Activated CD4-positive, alpha-beta memory T cell treated with anti-CD3 and anti-CD28 coated beads, Interleukin-2, amount 10 ng/mL, durations not matched to agents 7 days and 5 days (primary cell): Measurements from ENCODE around the gene SLC12A5. TPM values are rescaled to one million over a fixed set of nuclear protein-coding genes. Genes with fewer than 3 reads are reported as not detected.

ENCODE experiments used
- CTCF ChIA-PET: fragments of 350-600 bp; sonication (Branson Sonifier 250); formaldehyde crosslinking; loops from one replicate; lab custom pipeline; 2021; ENCODE audit warnings: antibody characterized with exemption, inconsistent platforms; lab: Charles Lee
- POLR2A ChIA-PET: fragments of 350-600 bp; sonication (Branson Sonifier 250); formaldehyde crosslinking; loops from one replicate; lab custom pipeline; 2021; ENCODE audit warnings: antibody characterized with exemption; lab: Charles Lee
- DNase-seq: peaks from one replicate; pipeline ENCODE4 v3.0.0-alpha.2; 2020
- H3K27ac Mint-ChIP-seq: one replicate; pipeline ENCODE4 v1.8.0; 2021; ENCODE audit warnings: mild to moderate bottlenecking, mixed read lengths
- H3K27me3 Mint-ChIP-seq: one replicate; pipeline ENCODE4 v1.8.0; 2021; ENCODE audit warnings: mixed read lengths
- H3K36me3 Mint-ChIP-seq: one replicate; pipeline ENCODE4 v1.8.0; 2021; ENCODE audit warnings: low read depth, mixed read lengths
- H3K4me1 Mint-ChIP-seq: one replicate; pipeline ENCODE4 v1.8.0; 2021; ENCODE audit warnings: mixed read lengths
- H3K4me3 Mint-ChIP-seq: one replicate; pipeline ENCODE4 v1.8.0; 2021; ENCODE audit warnings: mild to moderate bottlenecking, mixed read lengths
- H3K9me3 Mint-ChIP-seq: one replicate; pipeline ENCODE4 v1.8.0; 2021; ENCODE audit warnings: mixed read lengths
- total RNA-seq, 2 experiments: library from RNA; stranded (reverse); gene quantifications; one replicate each; pipeline ENCODE4 v1.2.3, GENCODE V29; 2021

Gene SLC12A5
- total RNA-seq, 2 experiments from 2014 or later: 0.53 TPM; not detected in 1

GRCh38 chr20:46062621-46063020 is 33.6 kb downstream of the SLC12A5 start:
- no peak for DNase-seq
- no peaks in the 10 kb centered on the region for H3K9me3 Mint-ChIP-seq
- H3K27ac Mint-ChIP-seq: no peak overlapping the region
- ChIA-PET CTCF (interaction anchor here (2.6 kb wide), 1 partner anchor 26 kb away, joined by 9 read pairs; no protein-coding TSS in a partner anchor), POLR2A (interaction anchor here (1.2 kb wide), 1 partner anchor 26 kb away, joined by 4 read pairs; no protein-coding TSS in a partner anchor)
- H3K27me3 Mint-ChIP-seq: peaks cover 11% of the 10 kb centered on the region
- peaks cover 77% of the 10 kb centered on the region for H3K36me3 Mint-ChIP-seq
- peaks cover 59% of the 10 kb centered on the region for H3K4me1 Mint-ChIP-seq
- no peak overlapping the region for H3K4me3 Mint-ChIP-seq

DNA sequence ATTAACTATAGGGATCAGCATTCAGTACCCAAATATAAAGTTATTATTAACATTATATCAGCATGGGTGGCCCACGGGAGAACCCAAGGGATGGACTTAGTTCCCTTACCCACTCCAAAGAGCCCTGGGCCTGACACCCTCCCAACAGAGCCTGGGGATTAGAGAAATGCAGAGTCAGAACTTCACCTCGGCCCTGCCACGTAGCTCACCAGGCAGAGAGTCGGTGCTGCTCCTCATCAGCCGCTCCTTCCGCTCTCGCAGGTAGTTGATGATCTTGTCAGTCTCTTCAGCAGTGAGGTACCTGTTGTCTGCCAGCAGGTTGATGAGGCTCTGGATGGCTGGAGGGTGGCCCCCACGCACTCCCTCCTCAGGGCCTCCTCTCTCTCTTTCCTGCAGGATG is 34.1 kb downstream of the SLC12A5 start:
- POLR2A ChIA-PET: interaction anchor here (1.2 kb wide), 1 partner anchor 26 kb away, joined by 4 read pairs; no protein-coding TSS in a partner anchor
- peaks cover 77% of the 10 kb centered on the region for H3K36me3 Mint-ChIP-seq
- H3K9me3 Mint-ChIP-seq: no peaks in the 10 kb centered on the region
- CTCF ChIA-PET: no interaction called here
- H3K4me3 Mint-ChIP-seq: peak overlapping the region; percentile 2
- peak overlapping the region; percentile 65 for H3K27ac Mint-ChIP-seq
- peaks cover 57% of the 10 kb centered on the region for H3K4me1 Mint-ChIP-seq
- DNase-seq: no peak
- peaks cover 8% of the 10 kb centered on the region for H3K27me3 Mint-ChIP-seq

GRCh38 chr20:46063652-46064054 is 34.6 kb downstream of the SLC12A5 start:
- peaks cover 54% of the 10 kb centered on the region for H3K4me1 Mint-ChIP-seq
- DNase-seq: no peak
- POLR2A ChIA-PET: interaction anchor here (1.2 kb wide), 1 partner anchor 25 kb away, joined by 4 read pairs; no protein-coding TSS in a partner anchor
- peaks cover 5% of the 10 kb centered on the region for H3K27me3 Mint-ChIP-seq
- peak overlapping the region; percentile 65 for H3K27ac Mint-ChIP-seq
- CTCF ChIA-PET: no interaction called here
- H3K36me3 Mint-ChIP-seq: peaks cover 80% of the 10 kb centered on the region
- H3K4me3 Mint-ChIP-seq: peak overlapping the region; percentile 2
- no peaks in the 10 kb centered on the region for H3K9me3 Mint-ChIP-seq

GRCh38 chr20:46065006-46065405 is 36.0 kb downstream of the SLC12A5 start:
- ChIA-PET CTCF (interaction anchor here (1.2 kb wide), 1 partner anchor 20 kb away, joined by 3 read pairs; no protein-coding TSS in a partner anchor), POLR2A (no interaction called here)
- Mint-ChIP-seq H3K4me1 (peaks cover 40% of the 10 kb centered on the region), H3K9me3 (no peaks in the 10 kb centered on the region), H3K36me3 (peaks cover 80% of the 10 kb centered on the region), H3K4me3 (no peak overlapping the region), H3K27ac (no peak overlapping the region), H3K27me3 (no peaks in the 10 kb centered on the region)
- no peak for DNase-seq

DNA sequence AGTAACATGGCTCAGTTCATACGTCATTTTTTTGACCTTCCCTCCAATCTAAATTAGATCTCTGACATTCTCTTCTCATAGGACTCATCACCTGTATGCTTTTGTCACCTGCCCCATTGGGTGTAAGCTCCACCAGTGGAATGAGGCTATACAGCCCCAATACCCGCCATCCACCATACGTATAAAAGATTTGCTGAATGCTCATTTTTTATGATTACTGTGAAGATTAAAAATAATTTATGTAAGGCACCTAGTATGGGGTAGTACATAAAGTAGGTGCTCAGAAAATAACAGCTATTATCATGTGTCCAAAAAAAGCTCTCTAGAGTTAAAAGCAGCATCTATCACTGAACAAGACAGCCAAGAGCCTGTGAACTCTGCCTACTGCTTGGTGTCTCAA is 36.7 kb downstream of the SLC12A5 start:
- H3K4me1 Mint-ChIP-seq: peaks cover 33% of the 10 kb centered on the region
- no peaks in the 10 kb centered on the region for H3K27me3 Mint-ChIP-seq
- H3K4me3 Mint-ChIP-seq: no peak overlapping the region
- no peak for DNase-seq
- no peak overlapping the region for H3K27ac Mint-ChIP-seq
- no peaks in the 10 kb centered on the region for H3K9me3 Mint-ChIP-seq
- CTCF ChIA-PET: interaction anchor here (0.6 to 1.2 kb wide), 2 partner anchors 19 to 226 kb away, joined by 3 read pairs; no protein-coding TSS in a partner anchor
- POLR2A ChIA-PET: interaction anchor here (0.5 to 0.6 kb wide), 2 partner anchors 23 to 1095 kb away, joined by 3 read pairs; no protein-coding TSS in a partner anchor
- peaks cover 73% of the 10 kb centered on the region for H3K36me3 Mint-ChIP-seq

DNA sequence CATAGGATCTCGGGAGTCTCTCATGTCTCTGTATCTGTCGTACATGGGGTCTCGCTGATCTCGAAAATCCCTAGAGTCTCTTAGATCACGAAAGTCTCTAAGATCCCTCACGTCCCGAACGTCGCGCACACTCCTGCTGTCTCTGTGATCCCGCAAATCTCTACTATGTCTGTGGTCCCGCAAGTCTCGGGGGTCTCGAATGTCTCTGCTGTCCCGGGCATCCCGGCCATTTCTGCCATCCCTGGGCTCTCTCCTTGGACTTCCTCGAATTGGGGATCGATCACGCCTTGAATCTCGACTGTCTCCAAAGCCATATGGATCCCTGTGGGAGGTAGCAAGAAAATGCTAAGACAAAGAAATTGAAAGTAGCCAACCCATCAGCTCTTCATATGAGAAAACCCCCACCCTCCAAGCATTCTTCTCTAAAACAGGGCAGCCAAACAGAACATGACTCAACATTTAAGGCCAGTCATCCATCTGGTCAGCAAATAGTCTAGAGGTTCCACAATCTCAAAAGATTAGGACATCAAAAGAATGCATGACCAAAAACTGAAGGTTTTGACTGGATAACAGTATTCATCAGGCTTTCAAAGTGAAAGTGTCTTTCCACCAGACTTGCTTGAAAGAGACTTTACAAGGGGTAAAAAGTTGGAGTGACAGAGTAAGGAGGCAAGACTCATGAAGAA is 41.3 kb downstream of the SLC12A5 start:
- POLR2A ChIA-PET: no interaction called here
- Mint-ChIP-seq H3K4me3 (no peak overlapping the region), H3K36me3 (peaks cover 38% of the 10 kb centered on the region), H3K27ac (no peak overlapping the region), H3K4me1 (peaks cover 4% of the 10 kb centered on the region), H3K27me3 (no peaks in the 10 kb centered on the region), H3K9me3 (no peaks in the 10 kb centered on the region)
- CTCF ChIA-PET: no interaction called here
- no peak for DNase-seq

GRCh38 chr20:46071573-46071972 is 42.6 kb downstream of the SLC12A5 start:
- CTCF ChIA-PET: no interaction called here
- Mint-ChIP-seq H3K4me1 (peaks cover 4% of the 10 kb centered on the region), H3K27me3 (no peaks in the 10 kb centered on the region), H3K9me3 (no peaks in the 10 kb centered on the region), H3K36me3 (peaks cover 34% of the 10 kb centered on the region), H3K27ac (no peak overlapping the region), H3K4me3 (no peak overlapping the region)
- POLR2A ChIA-PET: no interaction called here
- DNase-seq: no peak

GRCh38 chr20:46073024-46073423 is 44.0 kb downstream of the SLC12A5 start:
- Mint-ChIP-seq H3K27ac (no peak overlapping the region), H3K27me3 (no peaks in the 10 kb centered on the region), H3K4me1 (peaks cover 4% of the 10 kb centered on the region), H3K4me3 (no peak overlapping the region), H3K9me3 (no peaks in the 10 kb centered on the region), H3K36me3 (peaks cover 28% of the 10 kb centered on the region)
- POLR2A ChIA-PET: interaction anchor here (0.7 kb wide), 1 partner anchor 16 kb away, joined by 3 read pairs; no protein-coding TSS in a partner anchor
- DNase-seq: no peak
- CTCF ChIA-PET: no interaction called here

GRCh38 chr20:46073443-46073842 is 44.4 kb downstream of the SLC12A5 start:
- H3K27ac Mint-ChIP-seq: no peak overlapping the region
- POLR2A ChIA-PET: interaction anchor here (0.7 kb wide), 1 partner anchor 16 kb away, joined by 3 read pairs; no protein-coding TSS in a partner anchor
- CTCF ChIA-PET: no interaction called here

DNA sequence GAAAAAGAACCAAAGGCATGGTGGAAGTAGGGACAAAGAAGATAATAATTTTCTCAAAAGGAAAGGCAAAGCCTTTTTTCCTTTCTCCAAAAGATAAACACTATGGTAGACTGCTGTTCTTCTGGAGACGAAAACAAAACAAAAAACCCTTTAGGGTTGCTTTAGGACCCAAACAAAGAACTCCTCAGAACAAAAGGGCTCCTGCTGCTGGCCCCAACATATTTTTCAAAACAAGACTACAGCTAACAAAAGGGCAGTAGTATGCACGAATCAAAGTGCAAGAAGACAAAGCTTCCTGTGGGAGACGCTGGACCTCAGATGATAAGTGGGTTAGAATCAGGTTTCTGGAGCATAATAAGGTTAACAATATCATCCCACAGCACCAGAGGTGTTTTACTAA is 45.0 kb downstream of the SLC12A5 start:
- peaks cover 4% of the 10 kb centered on the region for H3K4me1 Mint-ChIP-seq
- POLR2A ChIA-PET: no interaction called here

More at GRCh38 chr20:46073443-46073842, 44.4 kb downstream of the SLC12A5 start:
- Mint-ChIP-seq H3K4me1 (peaks cover 4% of the 10 kb centered on the region), H3K9me3 (no peaks in the 10 kb centered on the region), H3K27me3 (no peaks in the 10 kb centered on the region), H3K4me3 (no peak overlapping the region), H3K36me3 (peaks cover 28% of the 10 kb centered on the region)
- DNase-seq: no peak

DNA sequence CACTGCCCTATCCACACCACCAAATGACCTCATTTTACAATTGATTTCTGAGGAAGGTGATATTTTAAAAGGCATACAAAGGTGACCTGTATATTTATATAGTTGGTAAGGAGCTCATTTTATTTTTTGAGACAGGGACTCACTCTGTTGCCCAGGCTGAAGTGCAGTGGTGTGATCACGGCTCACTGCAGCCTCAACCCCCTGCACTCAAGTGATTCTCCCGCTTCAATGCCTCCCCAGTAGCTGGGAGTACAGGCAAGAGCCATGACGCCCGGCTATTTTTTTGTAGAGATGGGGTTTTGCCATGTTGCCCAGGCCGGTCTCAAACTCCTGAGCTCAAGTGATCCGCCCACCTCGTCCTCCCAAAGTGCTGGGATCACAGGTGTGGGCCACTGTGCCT is 47.8 kb downstream of the SLC12A5 start:
- Mint-ChIP-seq H3K4me1 (peaks cover 4% of the 10 kb centered on the region), H3K27me3 (no peaks in the 10 kb centered on the region), H3K9me3 (no peaks in the 10 kb centered on the region), H3K27ac (no peak overlapping the region), H3K4me3 (no peak overlapping the region), H3K36me3 (peaks cover 28% of the 10 kb centered on the region)
- no peak for DNase-seq
- POLR2A ChIA-PET: no interaction called here
- CTCF ChIA-PET: no interaction called here

More for the DNA sequence above, 45.0 kb downstream of the SLC12A5 start:
- Mint-ChIP-seq H3K27me3 (no peaks in the 10 kb centered on the region), H3K36me3 (peaks cover 29% of the 10 kb centered on the region), H3K4me3 (no peak overlapping the region), H3K9me3 (no peaks in the 10 kb centered on the region), H3K27ac (no peak overlapping the region)
- CTCF ChIA-PET: no interaction called here
- no peak for DNase-seq

GRCh38 chr20:46077642-46078305 is 48.8 kb downstream of the SLC12A5 start:
- ChIA-PET CTCF (no interaction called here), POLR2A (interaction anchor here (0.8 to 1.4 kb wide), 2 partner anchors 11 to 18 kb away, joined by 3 to 5 read pairs; no protein-coding TSS in a partner anchor)
- no peaks in the 10 kb centered on the region for H3K9me3 Mint-ChIP-seq
- H3K27me3 Mint-ChIP-seq: no peaks in the 10 kb centered on the region
- peaks cover 28% of the 10 kb centered on the region for H3K36me3 Mint-ChIP-seq
- H3K4me3 Mint-ChIP-seq: no peak overlapping the region
- no peak overlapping the region for H3K27ac Mint-ChIP-seq
- DNase-seq: no peak
- H3K4me1 Mint-ChIP-seq: peaks cover 4% of the 10 kb centered on the region

GRCh38 chr20:46078954-46079353 is 49.9 kb downstream of the SLC12A5 start:
- Mint-ChIP-seq H3K27ac (no peak overlapping the region), H3K4me1 (peaks cover 2% of the 10 kb centered on the region), H3K27me3 (no peaks in the 10 kb centered on the region), H3K4me3 (no peak overlapping the region), H3K9me3 (no peaks in the 10 kb centered on the region), H3K36me3 (peaks cover 28% of the 10 kb centered on the region)
- POLR2A ChIA-PET: interaction anchor here (1.4 kb wide), 1 partner anchor 10 kb away, joined by 5 read pairs; no protein-coding TSS in a partner anchor
- CTCF ChIA-PET: no interaction called here
- DNase-seq: no peak
